Gastroesophageal sphincter (tissue), 3 donors: ENCODE measurements around the gene AP3B2.

Source experiments
- POLR2A ChIP-seq, 2 donors: fragments of 450-650 bp; IDR thresholded peaks; one replicate each; pipeline ENCODE4 v1.6.1; 2017; ENCODE audit warnings: antibody characterized with exemption in 2 of 2, mild to moderate bottlenecking in 2 of 2, moderate library complexity in 1 of 2
- POLR2AphosphoS5 ChIP-seq: sonication (generic); formaldehyde crosslinking; IDR thresholded peaks from one replicate; pipeline ENCODE4 v1.6.1; 2017; ENCODE audit warnings: antibody characterized with exemption
- TF ChIP-seq, protein P1 (sequence below), 4 experiments: fragments of 200-600 bp in 2 of 4; fragments of 450-650 bp in 2 of 4; sonication (generic) in 1 of 4; IDR thresholded peaks; one replicate each; pipeline ENCODE4 v1.5.1; 2017 to 2019; ENCODE audit warnings: antibody characterized with exemption in 4 of 4, mild to moderate bottlenecking in 2 of 4, moderate library complexity in 2 of 4

DNA sequence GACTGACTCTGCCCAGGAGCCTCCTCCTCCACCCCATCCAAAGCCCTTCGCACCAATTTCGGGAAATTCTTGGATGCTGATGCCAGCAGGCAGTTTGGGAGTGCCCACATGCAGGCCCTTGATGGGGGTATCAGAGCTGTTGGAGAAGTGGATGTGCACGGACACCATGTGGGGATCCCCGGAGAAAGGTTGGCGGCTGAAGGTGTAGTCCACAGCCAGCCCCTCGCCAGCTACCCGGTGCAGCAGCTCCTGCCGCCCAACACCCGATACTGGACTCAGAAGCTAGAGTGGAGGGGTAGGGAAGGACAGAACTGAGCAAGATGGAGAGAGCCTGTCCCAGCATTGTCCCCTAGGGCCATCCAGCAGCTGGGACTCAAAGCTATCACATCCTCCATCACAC lies 47.0 kb downstream of the AP3B2 start:
- TF ChIP-seq POLR2A (IDR thresholded peaks at IDR 0.05) (no peak), POLR2AphosphoS5 (no peak)
- TF ChIP-seq, protein P1, sequence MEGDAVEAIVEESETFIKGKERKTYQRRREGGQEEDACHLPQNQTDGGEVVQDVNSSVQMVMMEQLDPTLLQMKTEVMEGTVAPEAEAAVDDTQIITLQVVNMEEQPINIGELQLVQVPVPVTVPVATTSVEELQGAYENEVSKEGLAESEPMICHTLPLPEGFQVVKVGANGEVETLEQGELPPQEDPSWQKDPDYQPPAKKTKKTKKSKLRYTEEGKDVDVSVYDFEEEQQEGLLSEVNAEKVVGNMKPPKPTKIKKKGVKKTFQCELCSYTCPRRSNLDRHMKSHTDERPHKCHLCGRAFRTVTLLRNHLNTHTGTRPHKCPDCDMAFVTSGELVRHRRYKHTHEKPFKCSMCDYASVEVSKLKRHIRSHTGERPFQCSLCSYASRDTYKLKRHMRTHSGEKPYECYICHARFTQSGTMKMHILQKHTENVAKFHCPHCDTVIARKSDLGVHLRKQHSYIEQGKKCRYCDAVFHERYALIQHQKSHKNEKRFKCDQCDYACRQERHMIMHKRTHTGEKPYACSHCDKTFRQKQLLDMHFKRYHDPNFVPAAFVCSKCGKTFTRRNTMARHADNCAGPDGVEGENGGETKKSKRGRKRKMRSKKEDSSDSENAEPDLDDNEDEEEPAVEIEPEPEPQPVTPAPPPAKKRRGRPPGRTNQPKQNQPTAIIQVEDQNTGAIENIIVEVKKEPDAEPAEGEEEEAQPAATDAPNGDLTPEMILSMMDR (IDR thresholded peaks at IDR 0.05): no peak
